NCI-H2081 treated with DMSO at 0.1 percent for 48 hours (cell line): ENCODE results near the gene ANKRA2.
"Not testable (repeated sequence)": the region's sequence is repeated elsewhere in the genome, so short reads cannot be mapped to it uniquely, and the experiment has no call there.

Source experiments
- DNase-seq: peaks from one replicate; lab custom pipeline; 2025; lab: John Stamatoyannopoulos, UW

Gene ANKRA2

DNA sequence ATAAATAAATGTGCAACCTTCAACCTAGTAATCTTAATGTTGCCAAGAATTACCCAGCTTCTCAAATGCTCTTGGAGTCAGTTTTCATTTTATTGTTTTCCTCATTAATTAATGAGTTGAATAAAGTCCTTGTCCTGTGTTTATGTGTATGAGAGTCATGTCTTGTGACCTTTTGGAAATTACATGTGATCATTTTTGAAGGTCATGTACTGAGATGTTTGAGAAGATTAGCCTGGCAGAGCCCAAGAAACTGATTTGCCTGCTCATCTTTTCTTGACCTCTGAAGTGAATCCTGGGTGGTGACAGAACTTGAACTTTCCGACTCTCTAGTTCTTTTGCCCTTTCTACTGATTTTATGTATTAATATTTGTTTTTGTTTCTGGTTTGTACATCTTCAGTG, 15.4 kb downstream of the ANKRA2 start:
- DNase-seq: no peak

DNA sequence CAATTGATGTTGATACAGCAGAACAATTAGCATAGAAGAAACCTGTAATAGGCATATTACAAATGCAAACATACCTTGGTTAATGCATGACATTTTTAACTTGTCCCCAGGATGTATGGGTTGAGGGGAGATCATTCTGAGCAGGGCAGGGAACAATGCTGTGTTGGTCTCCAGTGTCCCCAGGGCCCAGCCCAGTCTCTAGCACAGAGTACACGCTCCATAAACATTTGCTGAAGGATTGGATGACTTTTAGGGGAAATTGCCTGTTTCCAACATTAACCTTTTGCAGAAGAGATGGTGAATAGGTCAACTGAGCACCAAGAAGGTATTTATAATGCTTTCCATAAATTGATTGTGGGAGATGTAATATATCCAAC, 20.0 kb downstream of the ANKRA2 start:
- DNase-seq: no peak

DNA sequence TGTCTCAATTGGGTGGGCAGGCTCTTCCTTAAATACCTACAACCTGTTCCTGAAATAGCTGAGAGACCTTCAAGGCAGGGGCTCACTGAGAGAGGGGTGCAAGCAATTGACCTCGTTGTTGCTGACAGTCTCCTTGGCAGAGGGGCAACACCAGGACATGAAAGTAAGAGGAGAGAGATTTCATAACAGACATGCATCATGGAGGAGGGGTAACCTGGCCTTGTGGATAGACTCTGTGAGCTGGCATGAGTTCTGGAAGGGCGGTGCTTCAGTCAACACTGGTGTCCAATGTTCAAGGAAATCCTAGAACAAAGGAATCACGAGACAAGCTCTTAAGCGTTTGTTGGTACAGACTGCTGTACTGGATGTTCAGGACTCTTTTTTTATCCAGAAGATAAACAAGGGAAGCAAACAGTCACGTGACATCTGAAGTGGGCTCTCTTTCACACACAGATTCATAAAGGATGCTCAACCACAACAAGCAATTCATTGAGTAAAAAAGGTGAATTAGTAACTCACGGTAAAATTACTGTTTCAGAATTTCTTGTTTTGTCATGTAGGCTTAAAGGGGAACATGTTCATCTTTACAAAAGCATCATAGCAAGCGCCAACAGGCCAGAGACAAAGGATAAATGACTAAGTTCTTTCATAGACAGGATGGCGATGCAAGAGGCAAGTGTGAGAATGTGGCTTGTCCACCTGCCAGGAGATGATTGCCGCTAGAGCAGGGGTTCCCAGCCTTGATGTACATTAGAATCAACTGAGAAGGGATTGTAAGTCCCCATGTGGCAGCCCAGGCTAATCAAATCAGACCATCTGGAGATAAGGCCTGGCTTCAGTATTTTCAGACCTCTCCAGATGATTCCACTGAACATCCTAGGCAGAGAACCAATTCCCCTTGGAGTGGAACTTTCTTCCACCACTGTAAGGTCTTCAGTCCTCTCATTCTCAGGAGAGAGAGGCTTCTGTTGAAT, 20.7 kb downstream of the ANKRA2 start:
- DNase-seq: no peak

DNA sequence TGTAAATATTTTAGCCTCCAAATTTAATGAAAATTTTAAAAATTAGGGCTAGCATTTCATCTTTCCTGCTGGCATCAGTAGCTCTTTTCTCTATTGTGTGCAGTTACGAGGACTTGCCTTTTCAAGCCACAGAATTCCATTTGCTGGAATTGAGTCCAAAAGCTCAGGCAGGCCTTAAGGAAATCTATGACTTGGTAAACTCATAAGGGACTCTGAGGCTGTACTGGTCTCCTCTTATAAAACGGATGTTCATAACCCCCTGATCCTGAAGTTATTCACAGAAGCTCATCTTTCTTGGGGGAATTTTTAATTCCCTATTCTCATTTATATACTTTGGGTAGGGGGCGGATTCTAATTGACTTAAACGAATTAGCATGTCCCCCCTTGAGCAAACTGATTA, 23.4 kb downstream of the ANKRA2 start:
- DNase-seq: no peak

DNA sequence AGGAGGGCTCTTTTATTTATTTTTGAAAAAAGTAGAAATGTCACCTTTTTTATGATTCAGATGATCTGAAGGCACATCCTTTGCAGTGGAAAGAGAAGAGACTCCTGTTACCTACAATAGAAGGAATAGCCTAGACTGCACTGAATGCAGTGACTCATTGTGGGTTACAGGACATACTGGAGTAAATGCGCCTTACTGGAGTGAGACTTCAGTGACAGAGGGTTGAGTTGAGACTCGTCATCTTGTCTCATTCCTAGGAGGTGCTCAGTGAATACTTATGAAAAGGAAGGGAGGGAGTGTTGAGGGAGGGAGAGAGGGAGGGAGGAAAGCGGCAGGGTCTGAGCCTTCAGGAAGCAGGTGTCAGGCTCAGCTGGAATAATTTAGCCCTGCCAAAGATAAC, 25.2 kb downstream of the ANKRA2 start:
- DNase-seq: no peak

DNA sequence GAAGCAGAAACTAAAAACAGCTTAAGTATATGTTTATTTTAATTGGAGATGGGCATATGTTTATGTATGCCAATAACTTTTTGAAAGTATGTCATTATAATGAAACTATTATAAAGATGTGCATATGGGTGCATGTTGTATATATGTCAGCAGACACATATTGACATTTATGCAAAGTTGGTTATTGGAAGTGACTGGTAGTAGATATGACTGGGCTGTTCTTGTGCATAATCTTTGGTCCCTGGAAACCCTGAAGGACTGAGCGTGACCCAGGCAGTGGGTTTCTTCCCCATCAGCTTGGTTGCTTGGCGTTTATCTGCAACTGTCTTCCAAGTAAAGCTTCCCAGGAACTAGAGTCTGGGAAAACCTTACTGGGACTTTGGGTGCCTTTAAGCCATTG, 25.7 kb downstream of the ANKRA2 start:
- DNase-seq: no peak

DNA sequence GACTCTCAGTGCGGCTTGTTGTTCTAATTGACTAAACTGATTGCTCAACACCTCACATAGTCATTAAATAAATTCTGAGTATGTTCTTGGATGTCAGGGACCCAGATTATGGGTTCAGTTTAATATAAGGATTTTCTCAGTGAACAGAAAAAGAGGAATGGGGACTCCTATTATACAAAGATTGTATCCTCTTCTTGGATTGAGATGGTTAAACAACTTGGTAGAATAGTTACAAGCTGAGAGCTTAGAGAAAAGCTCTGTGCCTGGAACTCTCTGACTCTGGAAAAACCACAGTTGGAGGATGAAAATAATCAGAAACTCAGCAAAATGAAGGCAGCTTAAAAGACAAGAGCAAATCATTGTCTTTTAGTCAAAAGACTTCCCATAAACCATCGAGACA, 30.5 kb downstream of the ANKRA2 start:
- no peak for DNase-seq

DNA sequence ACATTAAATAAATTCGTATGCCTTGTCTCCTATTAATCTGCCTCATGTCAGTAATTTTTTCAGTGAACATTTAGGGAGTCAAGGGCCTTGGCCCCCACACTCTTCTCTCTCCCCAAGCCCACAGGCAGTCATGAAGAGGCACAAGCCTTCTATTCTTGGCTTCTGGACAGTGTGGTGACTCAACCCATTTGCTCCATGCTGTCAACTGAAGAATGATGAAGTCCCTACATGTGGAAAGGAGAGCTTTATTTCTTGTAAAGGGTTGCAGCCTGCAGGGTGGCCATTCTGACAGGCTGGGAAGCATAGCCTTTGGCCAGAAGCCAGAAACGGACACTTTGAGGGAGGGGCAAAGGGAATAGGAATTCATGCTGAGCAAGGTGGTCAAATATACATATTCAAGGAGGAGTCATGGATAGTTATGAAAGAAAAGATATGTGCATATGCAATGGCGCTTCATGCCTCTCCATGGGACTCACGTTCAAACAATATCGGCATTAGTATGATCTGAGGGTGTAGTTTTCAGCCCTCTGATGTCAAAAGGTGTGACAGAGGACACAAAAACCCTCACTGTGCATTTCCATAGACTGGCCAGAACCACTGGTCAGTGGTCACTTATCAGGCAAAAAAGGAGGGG, 31.3 kb downstream of the ANKRA2 start:
- DNase-seq: no peak

DNA sequence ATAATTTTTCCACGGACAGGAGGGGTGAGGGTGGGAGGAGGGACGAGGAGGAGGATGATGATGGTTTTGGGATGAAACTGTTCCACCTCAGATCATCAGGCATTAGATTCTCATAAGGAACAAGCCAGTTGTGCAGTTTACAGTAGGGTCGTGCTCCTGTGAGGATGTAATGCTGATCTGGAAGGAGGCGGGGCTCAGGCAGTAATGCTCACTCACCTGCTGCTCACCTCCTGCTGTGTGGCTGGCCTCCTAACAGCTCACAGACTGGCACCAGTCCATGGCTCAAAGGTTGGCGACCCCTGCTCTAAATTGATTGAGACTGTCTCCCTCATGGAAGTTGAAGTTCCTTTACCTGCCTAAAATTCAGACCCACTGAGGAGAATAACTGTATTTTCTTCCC, 33.2 kb downstream of the ANKRA2 start:
- DNase-seq: no peak

DNA sequence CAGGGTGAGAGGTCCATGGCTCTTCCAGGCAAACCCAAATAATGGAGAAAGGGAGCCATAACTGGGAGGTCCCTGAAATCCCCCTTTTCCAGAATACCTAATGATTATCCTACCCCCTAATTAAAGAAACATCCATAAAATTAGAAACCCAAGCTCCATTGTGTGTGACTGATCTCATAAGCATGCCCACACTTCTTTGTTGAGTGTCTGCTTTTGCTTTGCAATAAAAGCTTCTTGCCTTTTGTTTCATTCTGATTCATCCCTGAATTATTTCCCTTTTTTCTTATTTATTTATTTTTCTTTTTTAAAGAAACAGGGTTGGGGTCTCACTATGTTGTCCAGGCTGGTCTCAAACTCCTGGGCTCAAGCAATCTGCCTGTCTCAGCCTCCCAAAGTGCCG, 34.1 kb downstream of the ANKRA2 start:
- DNase-seq: no peak

DNA sequence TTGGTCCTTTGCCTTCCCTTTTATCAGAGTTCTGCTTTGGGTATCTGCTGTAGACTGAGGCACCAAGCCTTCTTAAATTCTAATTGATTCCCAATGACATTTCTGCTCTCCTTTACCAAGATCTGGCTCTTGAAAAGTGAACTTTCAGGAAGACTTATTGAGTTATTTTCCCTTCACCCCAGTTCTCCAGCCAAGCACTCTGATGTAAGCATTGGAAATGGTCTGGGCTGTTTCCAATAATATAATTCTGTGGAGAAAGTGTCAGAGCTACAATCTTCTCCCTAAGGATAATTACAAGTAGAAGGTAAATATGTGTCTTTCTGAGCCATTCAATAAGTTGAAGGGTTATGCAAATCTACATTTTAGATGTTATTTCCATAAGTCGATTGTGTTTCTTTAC, 36.4 kb downstream of the ANKRA2 start:
- DNase-seq: no peak

DNA sequence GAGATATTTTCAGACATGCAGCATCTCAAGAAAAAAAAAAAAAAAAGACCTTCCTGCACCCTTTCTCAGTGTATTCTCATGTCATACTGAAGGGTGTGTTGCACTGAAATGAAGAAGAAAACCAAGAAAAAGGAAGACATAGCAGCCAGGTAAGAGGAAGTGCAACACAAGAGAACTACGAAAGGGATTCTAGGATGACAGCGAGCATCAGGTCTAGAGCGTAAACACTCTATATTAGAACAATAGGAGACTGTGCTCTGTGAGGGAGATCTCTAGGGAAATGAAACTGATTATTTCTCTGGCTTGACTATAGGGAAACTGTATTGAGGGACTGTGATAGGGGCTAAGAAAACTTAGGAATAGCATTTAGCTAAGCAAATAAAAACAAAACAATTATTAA, 37.2 kb downstream of the ANKRA2 start:
- DNase-seq: no peak

DNA sequence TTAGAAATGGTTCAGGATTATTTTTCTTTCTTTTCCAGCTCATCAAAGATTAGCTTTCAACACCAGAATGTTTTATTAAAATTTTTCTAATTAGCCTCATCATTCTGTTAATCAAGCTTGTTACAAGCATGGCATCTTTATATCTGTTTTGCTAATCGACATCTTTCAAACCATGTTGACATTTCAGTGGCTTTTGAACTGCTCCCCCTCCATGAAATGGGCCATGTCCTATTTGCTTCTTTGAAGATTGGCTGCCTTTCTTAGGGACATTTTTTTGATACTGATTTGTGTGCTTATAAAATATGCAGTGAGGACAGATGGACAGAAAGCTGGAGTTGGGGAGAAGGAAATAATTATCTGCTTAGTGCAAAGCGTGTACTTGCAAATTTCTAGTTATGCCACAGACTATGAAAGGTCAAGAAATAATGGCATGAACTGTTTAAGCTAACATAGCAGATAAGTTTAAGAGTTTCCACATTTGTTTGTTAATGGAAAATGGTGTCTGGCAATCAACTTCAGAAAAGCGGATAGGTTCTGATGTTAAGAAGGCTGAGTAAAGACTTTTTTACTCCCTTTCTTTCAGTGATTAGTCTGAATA, 39.7 kb downstream of the ANKRA2 start:
- no peak for DNase-seq

DNA sequence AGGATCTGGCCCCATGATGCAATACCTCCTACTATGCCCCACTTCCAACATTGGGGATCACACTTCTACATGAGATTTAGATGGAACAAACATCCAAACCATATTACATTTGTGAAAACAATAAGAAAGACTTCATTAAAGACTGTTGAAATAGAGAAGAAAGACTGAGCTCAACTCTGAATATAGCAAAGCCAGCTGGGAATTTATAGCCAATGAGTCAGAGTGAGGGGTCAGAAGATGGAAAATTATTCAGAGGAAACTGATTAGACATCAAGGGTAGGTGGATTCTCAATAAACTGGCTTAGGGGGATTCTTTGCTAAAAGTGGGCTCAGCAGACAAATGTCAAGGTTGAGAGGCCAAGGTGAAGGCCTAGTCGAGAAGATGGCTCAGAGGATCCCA, 41.6 kb downstream of the ANKRA2 start:
- DNase-seq: no peak

DNA sequence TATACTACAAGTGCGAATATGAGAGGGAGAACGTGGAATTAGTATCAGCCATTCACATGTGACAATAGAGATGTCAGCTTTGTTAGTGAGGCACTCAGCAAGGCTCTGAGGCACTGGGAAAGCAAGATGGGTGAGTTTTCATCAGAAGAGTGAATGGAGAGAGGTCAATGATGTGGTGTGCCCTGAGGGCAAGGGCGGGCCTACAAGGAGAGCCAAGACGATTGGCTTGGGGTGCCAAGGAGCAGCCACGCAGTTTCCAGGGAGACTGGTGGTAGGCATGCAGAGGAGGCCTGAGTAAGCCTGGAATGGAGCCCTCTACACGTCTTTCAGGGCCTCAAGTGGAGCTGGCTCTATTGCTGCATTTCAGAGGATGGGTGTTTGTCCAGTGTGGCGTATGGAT, 42.5 kb downstream of the ANKRA2 start:
- no peak for DNase-seq

DNA sequence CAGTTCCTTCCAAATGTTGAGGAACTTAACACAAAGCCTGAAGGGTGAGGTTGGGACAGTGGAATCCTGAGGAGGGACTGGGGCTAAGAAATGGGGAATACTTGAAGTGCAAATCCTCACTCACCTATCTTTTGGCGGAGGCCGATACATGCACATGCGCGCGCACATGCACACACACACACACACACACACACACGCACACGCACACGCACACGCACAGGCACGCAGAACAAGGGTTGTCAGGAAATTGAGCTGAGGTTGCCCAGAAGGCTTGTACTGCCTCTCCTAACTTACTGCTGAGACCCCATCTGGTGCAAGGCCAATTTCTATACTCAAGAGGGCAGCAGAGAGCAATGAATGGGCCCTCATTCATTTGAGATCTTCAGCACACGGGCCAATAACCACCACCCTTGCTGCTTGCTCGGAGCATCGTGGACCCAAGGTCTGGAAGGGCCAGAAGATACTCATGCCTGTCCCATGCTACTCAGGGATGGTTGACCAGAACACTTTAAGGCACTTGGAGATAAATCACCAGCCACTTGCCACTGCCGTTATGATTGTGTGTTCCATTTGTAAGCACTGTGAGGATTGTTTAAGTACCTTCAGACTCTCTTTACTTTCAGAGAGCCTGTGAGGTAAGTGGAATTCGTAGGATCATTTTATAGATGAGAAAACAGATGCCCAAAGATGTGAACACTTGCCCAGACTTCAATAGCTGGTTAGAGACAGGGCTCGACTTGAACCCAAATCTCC, 45.7 kb downstream of the ANKRA2 start:
- DNase-seq: peak; percentile 35

DNA sequence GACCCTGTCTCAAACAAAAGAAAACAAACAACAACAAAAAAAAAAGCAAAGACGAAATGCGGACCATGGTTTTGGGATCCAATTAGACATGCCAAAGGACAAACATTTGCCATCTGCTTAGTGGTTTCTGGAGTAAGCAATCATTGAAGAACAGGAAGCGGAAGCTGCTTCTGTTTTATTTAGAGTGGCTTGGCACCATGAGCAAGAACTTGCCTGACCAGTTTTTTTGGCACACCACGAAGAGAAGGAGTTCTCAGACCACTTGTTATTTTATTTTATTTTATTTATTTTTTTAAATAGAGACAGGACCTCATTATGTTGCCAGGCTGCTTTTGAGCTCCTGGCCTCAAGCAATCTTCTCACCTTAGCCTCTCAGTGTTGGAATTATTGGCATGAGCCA, 50.2 kb downstream of the ANKRA2 start:
- peak; percentile 67 for DNase-seq

DNA sequence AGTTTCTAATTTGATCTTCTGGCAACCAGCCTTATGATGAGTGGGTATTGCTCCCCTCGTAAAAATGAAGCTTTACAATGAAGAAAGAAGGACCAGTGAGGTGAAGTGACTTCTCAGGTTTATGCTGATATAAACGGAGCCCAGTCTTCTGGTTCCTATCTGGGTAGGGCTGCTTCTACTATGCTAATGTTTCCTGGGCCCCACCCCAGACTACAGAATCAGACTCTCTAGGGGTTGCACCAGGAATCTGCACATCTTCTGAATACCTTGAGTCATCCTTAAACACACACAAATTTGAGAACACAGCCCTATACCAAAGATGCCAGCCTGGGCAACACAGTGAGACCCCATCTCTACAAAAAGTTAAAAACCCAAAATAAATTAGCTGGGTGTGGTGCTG, 51.0 kb downstream of the ANKRA2 start:
- no peak for DNase-seq

DNA sequence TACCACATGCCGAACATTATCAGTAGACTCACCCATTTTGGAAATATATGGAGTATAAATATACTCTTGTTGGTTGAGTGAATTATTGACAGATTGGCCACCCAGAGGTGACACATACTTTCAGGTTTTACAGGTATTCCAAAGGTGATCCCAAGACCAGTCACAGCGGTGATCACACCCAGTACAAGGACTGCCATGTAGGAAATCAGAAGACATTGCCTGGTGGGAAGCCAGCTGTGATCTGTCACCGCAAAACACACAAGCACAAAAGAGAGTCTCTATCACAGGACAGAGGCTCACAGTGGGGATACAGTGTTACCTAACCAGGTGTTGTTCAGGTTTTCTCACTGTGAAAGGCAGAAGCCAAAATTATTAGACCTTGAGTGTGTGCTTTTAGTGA, 51.4 kb downstream of the ANKRA2 start:
- DNase-seq: peak; percentile 54

DNA sequence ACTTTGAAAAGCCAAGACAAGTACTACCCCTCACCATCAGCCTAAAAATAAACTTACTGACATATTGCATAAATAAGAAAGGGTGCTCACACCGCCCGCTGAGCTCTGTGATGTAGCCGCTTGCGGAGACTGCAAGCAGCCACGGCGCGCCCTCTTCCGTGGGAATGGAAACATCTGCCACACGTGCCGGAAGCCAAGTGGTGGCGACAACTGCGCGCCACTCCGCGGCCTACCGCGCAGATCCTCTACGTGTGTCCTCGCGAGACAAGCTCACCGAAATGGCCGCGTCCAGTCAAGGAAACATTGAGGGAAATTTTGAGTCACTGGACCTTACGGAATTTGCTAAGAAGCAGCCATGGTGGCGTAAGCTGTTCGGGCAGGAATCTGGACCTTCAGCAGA, 56.9 kb downstream of the ANKRA2 start:
- DNase-seq: not testable (repeated sequence)

DNA sequence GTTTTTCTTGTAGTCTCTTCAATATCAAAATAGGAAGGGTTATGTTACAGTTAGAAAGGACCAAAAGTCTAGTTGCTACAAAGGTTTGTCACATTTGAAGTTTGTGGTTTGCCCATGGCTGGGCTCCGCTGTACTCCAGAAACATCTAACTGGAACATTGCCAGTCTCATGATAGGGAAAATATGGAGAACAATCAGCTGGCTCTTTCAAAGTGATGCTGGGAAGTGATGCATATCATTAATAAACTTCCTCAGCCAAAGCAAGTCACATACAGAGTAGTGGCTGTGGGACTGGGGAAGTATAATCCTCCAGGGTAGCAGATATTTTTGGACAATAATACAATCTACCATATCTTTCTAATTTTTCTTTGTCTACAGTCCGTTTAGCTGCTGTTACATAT, 58.4 kb downstream of the ANKRA2 start:
- no peak for DNase-seq

DNA sequence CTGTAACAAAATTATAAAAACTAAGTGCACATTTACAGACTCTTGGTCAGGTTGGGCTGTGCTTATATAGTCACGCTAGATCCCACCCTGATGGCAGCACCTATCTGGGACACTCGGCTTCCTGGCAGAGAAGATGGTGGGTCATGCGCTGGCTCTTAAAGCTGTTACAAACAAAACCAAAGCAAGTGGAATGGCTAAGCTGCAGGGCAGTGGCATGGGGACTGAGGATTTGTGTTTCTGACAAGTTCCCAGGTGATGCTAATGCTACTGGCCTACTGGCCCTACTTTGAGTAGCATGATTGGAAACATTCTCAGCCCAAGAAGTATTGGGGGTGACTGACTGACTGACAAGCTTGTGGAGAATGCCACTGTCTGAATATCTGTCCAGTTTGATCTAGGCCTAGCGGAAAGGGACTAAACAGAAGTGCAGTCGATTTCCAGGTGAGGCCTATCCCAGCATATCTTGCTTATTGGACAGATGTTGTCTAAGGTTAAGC, 58.9 kb downstream of the ANKRA2 start:
- no peak for DNase-seq
